ENCODE results near the gene COMP. TPM values are rescaled to one million over a fixed set of nuclear protein-coding genes. Genes with fewer than 3 reads are reported as not detected.

Gene COMP
- total and polyA plus RNA-seq, 10 of the 15 experiments (the other 5 are each of a cell fraction or from before 2014, with no cell fraction given): 0.17 TPM; not detected in 9

DNA sequence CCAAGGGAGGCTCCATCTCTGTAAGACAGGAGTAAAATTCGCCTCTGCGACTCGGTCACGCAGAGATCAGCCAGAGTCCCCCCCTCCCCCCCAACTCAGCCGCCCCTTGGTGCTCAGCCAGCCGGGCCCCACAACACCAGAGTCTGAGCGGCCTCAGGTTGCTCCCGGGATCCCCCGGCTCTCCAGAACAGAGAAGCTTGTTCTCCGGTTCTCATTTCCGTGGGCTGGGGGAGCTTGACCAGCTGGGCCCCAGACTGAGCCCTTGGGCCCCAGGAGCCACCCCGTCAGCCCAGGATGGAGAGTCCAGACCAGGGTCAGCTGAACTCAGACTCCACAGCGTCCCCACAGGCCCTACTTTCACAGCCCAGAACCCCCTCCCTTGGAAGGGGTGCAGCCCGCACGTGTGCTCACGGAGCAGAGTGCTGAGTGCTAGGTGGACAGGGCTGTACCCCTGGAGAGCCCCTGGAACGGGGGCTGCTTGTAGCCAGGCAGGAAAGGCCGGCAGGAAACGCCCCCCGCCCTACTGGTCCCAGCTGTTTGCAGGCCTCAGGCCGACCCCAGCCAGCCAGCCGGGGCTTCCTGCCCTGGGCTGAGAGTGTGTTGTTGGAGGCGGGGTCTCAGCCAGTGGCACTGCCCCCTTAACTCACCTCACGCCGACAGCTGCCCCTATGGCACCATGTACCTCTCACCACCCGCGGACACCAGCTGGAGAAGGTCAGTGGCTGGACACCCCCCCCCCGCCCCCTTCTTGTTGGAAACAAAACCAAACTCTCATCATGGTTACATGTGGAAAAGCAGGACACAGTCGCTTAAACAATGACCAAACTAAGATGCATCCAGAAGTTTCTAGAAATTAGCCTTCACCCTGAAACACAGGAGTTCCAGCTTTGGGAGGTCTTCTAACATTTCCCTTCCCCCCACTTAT is 44.4 kb downstream of the COMP start:
- no peak for ATAC-seq
- TF ChIP-seq, protein P1, sequence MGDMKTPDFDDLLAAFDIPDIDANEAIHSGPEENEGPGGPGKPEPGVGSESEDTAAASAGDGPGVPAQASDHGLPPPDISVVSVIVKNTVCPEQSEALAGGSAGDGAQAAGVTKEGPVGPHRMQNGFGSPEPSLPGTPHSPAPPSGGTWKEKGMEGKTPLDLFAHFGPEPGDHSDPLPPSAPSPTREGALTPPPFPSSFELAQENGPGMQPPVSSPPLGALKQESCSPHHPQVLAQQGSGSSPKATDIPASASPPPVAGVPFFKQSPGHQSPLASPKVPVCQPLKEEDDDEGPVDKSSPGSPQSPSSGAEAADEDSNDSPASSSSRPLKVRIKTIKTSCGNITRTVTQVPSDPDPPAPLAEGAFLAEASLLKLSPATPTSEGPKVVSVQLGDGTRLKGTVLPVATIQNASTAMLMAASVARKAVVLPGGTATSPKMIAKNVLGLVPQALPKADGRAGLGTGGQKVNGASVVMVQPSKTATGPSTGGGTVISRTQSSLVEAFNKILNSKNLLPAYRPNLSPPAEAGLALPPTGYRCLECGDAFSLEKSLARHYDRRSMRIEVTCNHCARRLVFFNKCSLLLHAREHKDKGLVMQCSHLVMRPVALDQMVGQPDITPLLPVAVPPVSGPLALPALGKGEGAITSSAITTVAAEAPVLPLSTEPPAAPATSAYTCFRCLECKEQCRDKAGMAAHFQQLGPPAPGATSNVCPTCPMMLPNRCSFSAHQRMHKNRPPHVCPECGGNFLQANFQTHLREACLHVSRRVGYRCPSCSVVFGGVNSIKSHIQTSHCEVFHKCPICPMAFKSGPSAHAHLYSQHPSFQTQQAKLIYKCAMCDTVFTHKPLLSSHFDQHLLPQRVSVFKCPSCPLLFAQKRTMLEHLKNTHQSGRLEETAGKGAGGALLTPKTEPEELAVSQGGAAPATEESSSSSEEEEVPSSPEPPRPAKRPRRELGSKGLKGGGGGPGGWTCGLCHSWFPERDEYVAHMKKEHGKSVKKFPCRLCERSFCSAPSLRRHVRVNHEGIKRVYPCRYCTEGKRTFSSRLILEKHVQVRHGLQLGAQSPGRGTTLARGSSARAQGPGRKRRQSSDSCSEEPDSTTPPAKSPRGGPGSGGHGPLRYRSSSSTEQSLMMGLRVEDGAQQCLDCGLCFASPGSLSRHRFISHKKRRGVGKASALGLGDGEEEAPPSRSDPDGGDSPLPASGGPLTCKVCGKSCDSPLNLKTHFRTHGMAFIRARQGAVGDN (IDR thresholded peaks at IDR 0.05): no peak
- no peak for TF ChIP-seq RAD21 (IDR thresholded peaks at IDR 0.05; ENCODE audit: insufficient read depth, low read depth, low read length)
- TF ChIP-seq TCF12 (IDR thresholded peaks at IDR 0.05; ENCODE audit: low read depth, low read length): no peak
- no peak for TF ChIP-seq SIN3A (IDR thresholded peaks at IDR 0.05; ENCODE audit: low read depth, low read length)
- no peak for TF ChIP-seq BACH1 (IDR thresholded peaks at IDR 0.05; ENCODE audit: borderline replicate concordance)
- no peak for TF ChIP-seq CBFB (IDR thresholded peaks at IDR 0.05; ENCODE audit: low read depth)
- no peak for TF ChIP-seq SREBF1 (IDR thresholded peaks at IDR 0.05; ENCODE audit: low read length)
- TF ChIP-seq ZNF622 (IDR thresholded peaks at IDR 0.05): no peak
- TF ChIP-seq, protein P2, sequence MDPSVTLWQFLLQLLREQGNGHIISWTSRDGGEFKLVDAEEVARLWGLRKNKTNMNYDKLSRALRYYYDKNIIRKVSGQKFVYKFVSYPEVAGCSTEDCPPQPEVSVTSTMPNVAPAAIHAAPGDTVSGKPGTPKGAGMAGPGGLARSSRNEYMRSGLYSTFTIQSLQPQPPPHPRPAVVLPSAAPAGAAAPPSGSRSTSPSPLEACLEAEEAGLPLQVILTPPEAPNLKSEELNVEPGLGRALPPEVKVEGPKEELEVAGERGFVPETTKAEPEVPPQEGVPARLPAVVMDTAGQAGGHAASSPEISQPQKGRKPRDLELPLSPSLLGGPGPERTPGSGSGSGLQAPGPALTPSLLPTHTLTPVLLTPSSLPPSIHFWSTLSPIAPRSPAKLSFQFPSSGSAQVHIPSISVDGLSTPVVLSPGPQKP (IDR thresholded peaks at IDR 0.05; ENCODE audit: low read depth, low read length): no peak
- no peak for TF ChIP-seq IKZF2 (IDR thresholded peaks at IDR 0.05)
- no peak for TF ChIP-seq SIX5 (IDR thresholded peaks at IDR 0.05; ENCODE audit: low read depth, low read length, severe bottlenecking)
- no peak for TF ChIP-seq SUPT20H (IDR thresholded peaks at IDR 0.05; ENCODE audit: borderline replicate concordance, control insufficient read depth, low read depth, low read length)
- TF ChIP-seq USF1 (IDR thresholded peaks at IDR 0.05; ENCODE audit: borderline replicate concordance, extremely low read length, insufficient read depth, low read depth, low read length): no peak
- TF ChIP-seq HCFC1 (IDR thresholded peaks at IDR 0.05; ENCODE audit: low read length): no peak
- no peak for TF ChIP-seq MTA3 (IDR thresholded peaks at IDR 0.05; ENCODE audit: borderline replicate concordance, low read length)
- TF ChIP-seq HDAC6 (IDR thresholded peaks at IDR 0.05; ENCODE audit: unreplicated experiment): no peak
- POLR2A ChIA-PET: no interaction called here
- no peak for DNase-seq (ENCODE audit: low read depth, low spot score)
- no peak for FAIRE-seq
- in situ Hi-C loops (cut with MboI) (no loop called here), intact Hi-C loops (cut with micrococcal nuclease; ENCODE audit: unreplicated experiment) (no loop called here)
- no peaks in the 10 kb centered on the region for H3K4me1 ChIP-seq (ENCODE audit: control insufficient read depth, insufficient read depth, low read length)
- H3K4me3 ChIP-seq: no peak overlapping the region
- no peaks in the 10 kb centered on the region for H3K9me3 ChIP-seq (replicated peaks; ENCODE audit: control insufficient read depth, insufficient read depth, low read length)
- H3K4me2 ChIP-seq (ENCODE audit: control insufficient read depth, insufficient read depth): no peak overlapping the region
- SMC1A ChIA-PET (ENCODE audit: uncharacterized antibody, unreplicated experiment): no interaction called here
- CTCF ChIA-PET: interaction anchor here (1.5 kb wide), 1 partner anchor 39 kb away, joined by 3 read pairs; no protein-coding TSS in a partner anchor
- no TSS peak for BruUV-seq (replicated peaks)
- H3K36me3 ChIP-seq (ENCODE audit: control insufficient read depth in 2 of 2, insufficient read depth in 2 of 2, low read length in 1 of 2): no peaks in the 10 kb centered on the region
- H2AFZ ChIP-seq (ENCODE audit: control insufficient read depth, low read depth, low read length): no peak overlapping the region
- H3K79me2 ChIP-seq (ENCODE audit: control insufficient read depth, insufficient read depth, low read length): no peaks in the 10 kb centered on the region
- H3K27me3 ChIP-seq (replicated peaks in 1 of 2; ENCODE audit: control insufficient read depth in 2 of 2, insufficient read depth in 2 of 2, low read length in 1 of 2): no peaks in the 10 kb centered on the region
- no peak overlapping the region for H3K27ac ChIP-seq (ENCODE audit: control insufficient read depth, insufficient read depth)
- H3K9ac ChIP-seq (ENCODE audit: control insufficient read depth, insufficient read depth, low read length): no peak overlapping the region
- RAD21 ChIA-PET (ENCODE audit: unreplicated experiment): no interaction called here
- WGBS (ENCODE audit: insufficient coverage, insufficient replicate concordance, low lambda C conversion rate, missing lambda C conversion rate): 65% methylated on average over 29 of the region's 29 CpGs
- no peaks in the 10 kb centered on the region for H4K20me1 ChIP-seq (ENCODE audit: control insufficient read depth, insufficient read depth)

All from GM12878 (cell line).